ENCODE measurements around the gene COL2A1. TPM values are rescaled to one million over a fixed set of nuclear protein-coding genes. Genes with fewer than 3 reads are reported as not detected.

COL2A1 gene
- total RNA-seq, 1 donor from 2014 or later: 0.27 TPM

DNA sequence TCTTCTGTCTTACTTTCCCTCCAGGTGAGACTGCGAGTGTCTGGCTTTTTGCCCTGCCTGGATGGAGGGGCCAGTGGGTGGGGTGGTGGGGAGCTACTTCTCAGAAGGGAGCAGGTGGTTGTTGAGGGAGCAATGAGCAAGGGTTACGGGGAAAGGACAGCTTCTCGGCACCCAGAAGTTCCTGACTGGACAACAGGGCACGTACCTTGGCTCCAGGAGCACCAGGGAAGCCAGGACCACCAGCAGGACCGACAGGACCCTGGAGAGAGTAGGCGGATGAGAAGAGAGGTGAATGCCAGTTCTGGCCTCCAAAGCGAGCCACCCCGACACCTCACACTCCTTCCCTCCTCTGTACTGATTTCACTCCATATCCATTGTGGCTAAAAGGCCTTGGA lies 15.3 kb downstream of the COL2A1 start:
- Mint-ChIP-seq H3K27ac (no peak overlapping the region), H3K4me1 (ENCODE audit: low read depth) (peaks cover 16% of the 10 kb centered on the region), H3K27me3 (ENCODE audit: low read depth) (peaks cover 47% of the 10 kb centered on the region), H3K4me3 (ENCODE audit: low read depth) (no peak overlapping the region), H3K36me3 (ENCODE audit: low read depth) (no peaks in the 10 kb centered on the region), H3K9me3 (no peaks in the 10 kb centered on the region)
- intact Hi-C loops (cut with micrococcal nuclease): no loop called here
- no peak for DNase-seq (ENCODE audit: low spot score)

DNA sequence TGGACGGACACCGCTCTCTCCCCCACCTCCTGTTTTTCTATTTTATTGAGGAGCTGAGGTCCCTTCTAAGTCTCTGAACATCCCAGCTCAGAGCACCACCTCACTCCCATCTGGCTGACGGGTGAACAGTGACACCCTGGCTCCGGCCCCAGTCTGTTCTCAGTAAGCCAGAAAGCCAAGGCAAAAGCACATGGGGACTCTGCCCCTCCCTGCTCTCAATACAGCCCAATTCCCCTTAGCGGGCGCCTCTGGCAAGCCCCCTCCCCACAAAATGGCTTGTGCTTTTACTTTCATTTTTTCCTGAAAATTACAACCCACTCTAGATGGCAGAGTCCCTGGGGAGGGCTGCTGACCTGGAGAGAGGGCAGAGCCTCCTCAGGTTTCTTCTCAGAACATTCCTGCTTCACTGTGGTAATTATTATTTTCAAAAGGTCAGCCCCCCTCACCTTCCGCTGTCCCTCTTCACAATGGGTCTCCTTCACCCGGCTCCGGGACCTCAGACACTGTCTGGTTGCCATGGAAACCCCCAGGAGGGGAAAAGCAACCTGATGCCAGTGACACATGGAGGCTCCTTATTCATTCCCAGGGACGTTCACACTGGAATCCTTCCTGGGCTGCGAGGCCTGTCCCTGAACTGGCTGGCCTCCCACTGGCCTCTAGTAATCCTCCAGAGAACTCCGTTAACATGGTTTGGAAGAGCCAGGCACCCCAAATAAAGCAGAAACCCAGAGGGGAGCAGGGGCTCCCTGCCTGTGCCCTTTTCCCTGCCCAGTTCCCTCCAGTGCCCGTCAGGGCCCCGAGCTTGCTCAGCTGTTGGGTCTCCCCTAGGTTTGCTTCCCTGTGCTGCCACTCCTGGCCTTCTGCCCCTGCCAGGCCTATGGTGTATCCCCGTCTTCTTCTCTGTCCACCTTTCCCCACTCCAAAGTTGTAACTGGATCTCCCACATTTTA lies 15.9 kb downstream of the COL2A1 start:
- peaks cover 41% of the 10 kb centered on the region for H3K27me3 Mint-ChIP-seq (ENCODE audit: low read depth)
- peaks cover 16% of the 10 kb centered on the region for H3K4me1 Mint-ChIP-seq (ENCODE audit: low read depth)
- no peaks in the 10 kb centered on the region for H3K36me3 Mint-ChIP-seq (ENCODE audit: low read depth)
- no peak overlapping the region for H3K4me3 Mint-ChIP-seq (ENCODE audit: low read depth)
- no peak overlapping the region for H3K27ac Mint-ChIP-seq
- DNase-seq (ENCODE audit: low spot score): no peak
- intact Hi-C loops (cut with micrococcal nuclease): no loop called here
- H3K9me3 Mint-ChIP-seq: no peaks in the 10 kb centered on the region

DNA sequence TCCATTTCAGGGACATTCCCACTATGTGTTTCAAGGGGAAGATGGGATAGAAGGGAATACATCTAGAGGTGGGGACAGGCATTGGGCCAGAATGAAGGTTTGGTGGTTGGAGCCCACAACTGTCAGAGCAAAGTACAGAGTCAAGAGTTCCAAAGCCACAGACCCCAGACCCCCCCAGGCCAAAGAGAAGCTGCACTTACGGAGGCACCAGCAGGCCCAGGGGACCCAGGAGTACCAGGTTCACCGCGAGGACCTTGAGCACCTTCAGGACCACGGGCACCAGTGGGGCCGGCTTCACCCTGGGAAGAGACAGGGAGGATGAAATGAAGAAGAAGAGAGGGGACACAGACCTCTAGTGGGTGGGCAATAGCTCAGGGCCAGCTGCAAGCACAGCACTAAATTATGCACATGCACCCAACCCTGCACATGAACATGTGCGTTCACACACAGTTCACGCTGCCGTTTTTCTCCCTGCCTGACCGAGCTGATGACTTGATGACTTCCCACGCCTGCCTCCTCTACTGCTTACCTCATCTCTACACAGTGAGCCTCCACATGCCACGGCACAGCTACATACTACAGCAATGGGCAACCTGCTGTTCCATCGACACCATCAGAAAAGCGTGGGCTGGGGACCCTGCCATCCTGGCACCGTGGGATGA lies 16.7 kb downstream of the COL2A1 start:
- peaks cover 16% of the 10 kb centered on the region for H3K4me1 Mint-ChIP-seq (ENCODE audit: low read depth)
- no peaks in the 10 kb centered on the region for H3K9me3 Mint-ChIP-seq
- H3K36me3 Mint-ChIP-seq (ENCODE audit: low read depth): no peaks in the 10 kb centered on the region
- intact Hi-C loops (cut with micrococcal nuclease): no loop called here
- no peak for DNase-seq (ENCODE audit: low spot score)
- H3K27me3 Mint-ChIP-seq (ENCODE audit: low read depth): peaks cover 33% of the 10 kb centered on the region
- no peak overlapping the region for H3K4me3 Mint-ChIP-seq (ENCODE audit: low read depth)
- H3K27ac Mint-ChIP-seq: no peak overlapping the region

DNA sequence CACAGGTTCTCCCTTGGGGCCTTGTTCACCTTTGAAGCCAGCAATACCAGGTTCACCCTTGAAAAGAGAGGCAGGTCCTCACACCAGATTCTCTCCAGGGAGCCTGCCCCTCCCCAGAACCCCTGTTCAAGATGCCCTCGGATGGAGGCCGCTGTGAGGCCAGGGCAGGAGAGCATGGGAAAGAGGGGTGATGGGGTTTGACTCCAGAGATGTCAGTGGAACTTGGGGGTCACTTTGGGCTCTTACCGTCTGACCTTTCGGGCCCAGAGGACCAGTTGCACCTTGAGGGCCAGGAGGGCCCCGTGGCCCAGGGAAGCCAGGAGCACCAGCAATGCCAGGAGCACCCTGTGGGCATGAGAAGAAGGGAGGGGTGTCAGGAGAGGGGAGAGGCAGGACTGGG lies 17.4 kb downstream of the COL2A1 start:
- no peak overlapping the region for H3K27ac Mint-ChIP-seq
- no peak overlapping the region for H3K4me3 Mint-ChIP-seq (ENCODE audit: low read depth)
- H3K4me1 Mint-ChIP-seq (ENCODE audit: low read depth): peaks cover 16% of the 10 kb centered on the region
- DNase-seq (ENCODE audit: low spot score): no peak
- no peaks in the 10 kb centered on the region for H3K36me3 Mint-ChIP-seq (ENCODE audit: low read depth)
- peaks cover 26% of the 10 kb centered on the region for H3K27me3 Mint-ChIP-seq (ENCODE audit: low read depth)
- H3K9me3 Mint-ChIP-seq: no peaks in the 10 kb centered on the region
- intact Hi-C loops (cut with micrococcal nuclease): no loop called here

DNA sequence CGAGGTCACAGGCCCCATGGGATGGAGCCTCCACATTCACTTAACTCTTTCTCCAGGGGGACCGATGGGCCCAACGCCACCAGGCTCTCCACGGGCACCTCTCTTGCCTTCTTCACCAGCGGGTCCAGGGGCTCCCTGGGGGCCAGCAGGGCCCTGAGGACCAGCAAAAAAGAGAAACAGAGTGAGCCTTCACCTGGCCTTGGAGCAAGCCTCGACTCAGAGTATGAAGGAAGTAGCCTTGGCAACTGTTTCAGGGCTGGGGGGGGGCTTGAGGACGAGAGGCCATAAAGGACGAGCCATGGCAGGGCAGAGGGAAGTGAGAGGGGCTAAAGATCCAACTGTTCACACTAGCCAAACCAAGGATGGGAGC lies 18.0 kb downstream of the COL2A1 start:
- no peak for DNase-seq (ENCODE audit: low spot score)
- intact Hi-C loops (cut with micrococcal nuclease): no loop called here
- Mint-ChIP-seq H3K4me1 (ENCODE audit: low read depth) (peaks cover 16% of the 10 kb centered on the region), H3K36me3 (ENCODE audit: low read depth) (no peaks in the 10 kb centered on the region), H3K27ac (no peak overlapping the region), H3K4me3 (ENCODE audit: low read depth) (no peak overlapping the region), H3K9me3 (no peaks in the 10 kb centered on the region), H3K27me3 (ENCODE audit: low read depth) (peaks cover 23% of the 10 kb centered on the region)

DNA sequence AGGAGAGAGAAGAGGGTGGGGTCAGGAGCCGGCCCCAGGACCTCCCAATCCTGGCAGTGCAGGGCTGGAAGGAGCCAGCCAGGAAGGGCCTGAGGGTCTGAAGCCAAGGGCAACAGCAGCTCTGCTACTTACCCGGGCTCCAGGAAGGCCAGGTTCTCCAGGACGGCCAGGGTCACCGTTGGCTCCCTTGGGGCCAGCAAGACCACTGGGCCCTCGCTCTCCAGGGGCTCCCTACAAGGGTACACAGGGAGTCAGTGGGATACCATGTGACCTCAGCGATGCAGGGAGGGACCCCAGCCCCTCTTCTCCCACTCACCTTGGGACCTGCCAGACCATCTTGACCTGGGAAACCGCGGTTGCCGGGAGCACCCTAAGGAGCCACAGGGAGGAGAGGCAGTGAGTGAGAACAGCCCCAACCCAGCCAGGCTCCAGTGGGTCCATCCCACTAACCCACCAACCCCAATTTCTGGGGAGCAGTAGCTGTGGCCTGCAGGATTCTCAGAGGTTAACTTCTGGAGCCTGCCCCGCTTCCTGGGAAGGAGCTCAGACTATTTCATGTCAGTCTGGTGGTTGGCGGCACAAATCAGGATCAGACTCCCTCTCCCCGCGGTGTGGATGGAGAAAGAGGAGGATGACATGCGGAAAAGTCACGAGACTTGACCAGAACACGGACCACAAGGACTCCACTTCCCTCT lies 18.5 kb downstream of the COL2A1 start:
- no peak overlapping the region for H3K4me3 Mint-ChIP-seq (ENCODE audit: low read depth)
- no peaks in the 10 kb centered on the region for H3K9me3 Mint-ChIP-seq
- no peak overlapping the region for H3K27ac Mint-ChIP-seq
- H3K4me1 Mint-ChIP-seq (ENCODE audit: low read depth): peaks cover 12% of the 10 kb centered on the region
- H3K36me3 Mint-ChIP-seq (ENCODE audit: low read depth): no peaks in the 10 kb centered on the region
- DNase-seq (ENCODE audit: low spot score): no peak
- peaks cover 21% of the 10 kb centered on the region for H3K27me3 Mint-ChIP-seq (ENCODE audit: low read depth)
- intact Hi-C loops (cut with micrococcal nuclease): no loop called here

DNA sequence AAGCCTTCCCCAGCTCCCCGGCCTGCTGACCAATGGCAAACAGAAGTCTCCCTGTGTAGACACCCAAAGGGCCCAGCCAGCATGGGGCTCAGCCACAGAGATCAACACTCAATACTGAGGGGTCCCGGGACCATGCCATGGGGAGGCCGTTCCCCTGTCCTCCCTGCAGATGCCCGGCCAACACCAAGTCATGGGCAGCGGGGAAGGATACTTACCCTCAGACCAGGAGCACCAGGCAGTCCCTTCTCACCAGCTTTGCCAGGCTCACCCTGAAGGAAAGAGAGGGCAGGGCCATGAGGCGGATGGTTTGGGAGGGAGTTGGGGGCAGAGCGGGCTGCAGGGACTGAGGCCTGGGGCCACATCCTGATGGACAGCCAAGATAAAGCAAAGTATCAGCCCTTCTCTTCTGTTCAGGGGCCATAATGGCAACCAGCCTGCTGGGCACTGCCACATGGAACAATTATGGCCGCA lies 19.9 kb downstream of the COL2A1 start:
- no peak for DNase-seq (ENCODE audit: low spot score)
- Mint-ChIP-seq H3K9me3 (no peaks in the 10 kb centered on the region), H3K27me3 (ENCODE audit: low read depth) (peaks cover 23% of the 10 kb centered on the region), H3K4me1 (ENCODE audit: low read depth) (no peaks in the 10 kb centered on the region), H3K36me3 (ENCODE audit: low read depth) (no peaks in the 10 kb centered on the region), H3K4me3 (ENCODE audit: low read depth) (no peak overlapping the region), H3K27ac (no peak overlapping the region)
- intact Hi-C loops (cut with micrococcal nuclease): no loop called here

DNA sequence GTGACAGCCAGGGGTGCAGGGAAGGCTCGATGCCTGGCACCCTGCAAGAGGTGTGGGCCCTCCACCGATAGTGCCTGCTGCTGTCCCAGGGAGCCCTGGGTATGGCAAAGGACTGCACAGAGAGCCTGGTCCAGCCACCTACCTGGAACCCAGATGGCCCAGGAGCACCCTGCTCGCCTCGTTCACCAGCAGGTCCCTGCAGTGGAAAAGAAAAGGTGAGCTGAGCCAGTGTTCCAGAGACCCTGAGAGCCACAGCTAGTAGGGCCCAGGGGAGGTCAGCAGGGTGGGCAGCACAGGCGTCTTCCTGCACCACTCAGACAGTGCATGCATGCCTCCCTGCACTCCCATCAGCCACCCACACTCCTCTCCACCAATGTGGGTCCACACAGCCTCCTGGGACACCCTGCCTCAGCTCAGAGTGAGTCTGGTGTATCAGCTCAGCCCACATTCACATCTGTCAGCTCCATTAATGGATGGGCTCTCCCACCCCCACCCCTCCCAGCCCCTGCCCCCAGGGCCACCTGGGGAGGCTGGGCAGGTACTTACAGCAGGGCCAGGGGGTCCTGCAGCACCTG lies 20.6 kb downstream of the COL2A1 start:
- Mint-ChIP-seq H3K4me1 (ENCODE audit: low read depth) (no peaks in the 10 kb centered on the region), H3K4me3 (ENCODE audit: low read depth) (no peak overlapping the region), H3K27me3 (ENCODE audit: low read depth) (peaks cover 23% of the 10 kb centered on the region), H3K36me3 (ENCODE audit: low read depth) (no peaks in the 10 kb centered on the region), H3K9me3 (no peaks in the 10 kb centered on the region), H3K27ac (no peak overlapping the region)
- intact Hi-C loops (cut with micrococcal nuclease): no loop called here
- no peak for DNase-seq (ENCODE audit: low spot score)

DNA sequence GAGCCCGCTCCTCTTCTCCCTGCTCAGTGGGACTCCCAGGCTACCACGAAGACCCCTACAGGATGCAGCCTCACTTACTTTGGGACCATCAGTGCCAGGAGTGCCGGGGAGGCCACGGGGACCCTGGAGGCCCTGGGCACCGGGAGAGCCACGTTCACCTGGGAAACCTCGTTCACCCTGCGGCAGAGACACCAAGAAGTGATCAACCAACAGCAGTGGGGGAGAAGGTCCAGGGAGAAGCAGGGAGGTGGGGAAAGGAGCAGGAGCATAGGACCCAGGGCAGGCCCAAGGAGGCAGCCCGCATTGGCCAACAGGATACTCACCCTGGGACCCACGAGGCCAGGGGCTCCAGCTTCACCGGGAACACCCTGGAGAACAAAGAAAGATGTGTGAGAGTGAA lies 21.5 kb downstream of the COL2A1 start:
- Mint-ChIP-seq H3K4me3 (ENCODE audit: low read depth) (no peak overlapping the region), H3K4me1 (ENCODE audit: low read depth) (no peaks in the 10 kb centered on the region), H3K27me3 (ENCODE audit: low read depth) (peaks cover 18% of the 10 kb centered on the region), H3K9me3 (no peaks in the 10 kb centered on the region), H3K27ac (no peak overlapping the region), H3K36me3 (ENCODE audit: low read depth) (no peaks in the 10 kb centered on the region)
- no peak for DNase-seq (ENCODE audit: low spot score)
- intact Hi-C loops (cut with micrococcal nuclease): no loop called here

DNA sequence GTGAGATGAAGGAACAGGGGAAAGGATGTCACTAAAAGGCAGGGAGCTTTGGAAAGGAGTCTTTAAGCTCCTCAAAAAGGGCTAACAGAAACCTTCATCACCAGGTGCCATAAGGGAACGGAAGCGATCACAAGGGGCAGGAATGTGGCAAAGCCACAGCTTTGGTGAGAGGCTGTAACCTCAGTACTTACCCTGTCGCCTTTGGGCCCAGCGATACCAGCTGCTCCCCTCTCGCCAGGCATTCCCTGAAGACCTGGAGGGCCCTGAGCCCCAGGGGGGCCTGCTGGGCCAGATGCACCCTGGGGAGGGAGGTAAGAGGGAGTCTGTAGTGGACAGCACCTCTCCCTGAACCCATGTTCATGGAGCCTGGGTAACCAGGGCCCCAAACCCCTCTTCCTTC lies 22.0 kb downstream of the COL2A1 start:
- Mint-ChIP-seq H3K27me3 (ENCODE audit: low read depth) (peaks cover 17% of the 10 kb centered on the region), H3K9me3 (no peaks in the 10 kb centered on the region), H3K4me1 (ENCODE audit: low read depth) (no peaks in the 10 kb centered on the region), H3K27ac (no peak overlapping the region), H3K36me3 (ENCODE audit: low read depth) (no peaks in the 10 kb centered on the region), H3K4me3 (ENCODE audit: low read depth) (no peak overlapping the region)
- DNase-seq (ENCODE audit: low spot score): no peak
- intact Hi-C loops (cut with micrococcal nuclease): no loop called here

DNA sequence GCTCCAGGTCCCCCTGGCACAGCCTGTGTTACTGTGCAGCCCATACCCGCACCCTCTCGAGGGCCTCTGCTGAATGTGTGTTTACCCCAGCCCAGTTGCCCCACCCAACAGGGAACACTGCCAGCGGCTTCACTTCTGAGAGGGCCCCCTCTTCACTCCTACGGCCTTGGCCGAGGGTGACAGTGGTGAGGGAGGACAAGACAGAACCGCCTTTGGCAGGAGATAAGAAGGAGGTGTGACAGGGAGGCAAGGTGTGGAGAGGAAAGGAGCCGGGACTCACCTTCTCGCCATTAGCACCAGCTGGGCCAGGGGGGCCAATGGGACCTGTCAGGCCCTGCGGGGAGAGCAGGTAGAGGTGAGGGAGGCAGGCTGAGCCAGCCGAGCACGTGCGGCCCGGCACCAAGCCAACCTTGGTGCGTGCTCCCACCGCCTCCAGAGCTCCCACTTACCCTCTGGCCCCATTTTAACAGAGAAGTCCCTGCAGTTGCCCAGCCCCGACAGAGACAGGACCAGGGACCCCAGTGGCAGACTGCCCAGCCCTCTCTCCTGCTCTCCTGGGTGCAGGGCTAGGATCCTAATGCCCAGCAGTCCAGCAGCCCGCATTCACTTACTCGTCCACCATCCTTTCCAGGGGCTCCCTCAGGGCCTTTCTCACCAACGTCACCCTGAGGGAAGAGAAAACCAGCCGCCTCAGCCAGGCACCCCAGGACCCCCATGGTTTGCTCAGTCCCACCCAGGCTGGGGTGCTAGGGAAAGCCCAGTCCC lies 22.6 kb downstream of the COL2A1 start:
- DNase-seq (ENCODE audit: low spot score): no peak
- intact Hi-C loops (cut with micrococcal nuclease): no loop called here
- Mint-ChIP-seq H3K27me3 (ENCODE audit: low read depth) (peaks cover 12% of the 10 kb centered on the region), H3K4me3 (ENCODE audit: low read depth) (no peak overlapping the region), H3K36me3 (ENCODE audit: low read depth) (no peaks in the 10 kb centered on the region), H3K27ac (no peak overlapping the region), H3K4me1 (ENCODE audit: low read depth) (no peaks in the 10 kb centered on the region), H3K9me3 (no peaks in the 10 kb centered on the region)

DNA sequence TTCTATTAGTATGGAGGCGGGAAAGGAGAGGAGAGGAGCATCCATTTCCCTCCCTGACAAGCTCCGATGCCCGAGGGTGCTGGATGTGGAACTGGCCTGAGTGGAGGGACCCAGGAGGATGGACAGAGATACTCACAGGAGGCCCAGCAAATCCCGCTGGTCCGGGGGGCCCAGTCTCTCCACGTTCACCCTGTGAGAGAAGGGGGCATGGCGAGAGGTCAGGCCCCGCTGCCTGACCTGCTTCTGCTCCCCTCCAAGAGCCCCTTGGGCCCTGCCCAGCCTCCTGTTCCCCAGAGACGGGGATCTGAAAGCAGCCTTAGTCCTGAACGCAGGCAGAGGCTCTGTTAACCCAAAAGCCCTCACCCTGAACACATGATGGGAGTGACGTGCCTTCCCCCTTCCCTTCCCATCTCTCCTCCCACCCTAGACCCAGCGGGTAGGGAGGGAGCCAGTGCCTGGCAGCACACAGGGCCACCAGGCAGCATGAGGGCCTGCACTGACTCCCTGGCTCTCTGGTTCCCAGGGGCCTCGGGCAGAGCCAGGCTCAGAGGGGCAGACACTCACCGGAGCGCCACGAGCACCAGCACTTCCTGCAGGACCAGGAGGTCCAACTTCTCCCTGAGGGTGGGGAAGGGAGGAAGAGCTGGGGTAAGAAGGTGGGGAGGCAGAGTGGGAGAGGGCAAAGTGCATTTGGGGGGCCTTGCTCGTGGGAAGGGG lies 23.3 kb downstream of the COL2A1 start:
- no peaks in the 10 kb centered on the region for H3K9me3 Mint-ChIP-seq
- intact Hi-C loops (cut with micrococcal nuclease): no loop called here
- no peaks in the 10 kb centered on the region for H3K4me1 Mint-ChIP-seq (ENCODE audit: low read depth)
- DNase-seq (ENCODE audit: low spot score): no peak
- peaks cover 12% of the 10 kb centered on the region for H3K27me3 Mint-ChIP-seq (ENCODE audit: low read depth)
- no peak overlapping the region for H3K27ac Mint-ChIP-seq
- no peak overlapping the region for H3K4me3 Mint-ChIP-seq (ENCODE audit: low read depth)
- H3K36me3 Mint-ChIP-seq (ENCODE audit: low read depth): no peaks in the 10 kb centered on the region

Measured in activated T-helper 2 cell treated with anti-CD3 and anti-CD28 coated beads, Interferon-gamma antibody, Interleukin-2, Interleukin-4, amounts not matched to agents 10 μg/mL and 5 μg/mL and 100 μg/mL, durations not matched to agents 14 hours and 24 hours and 36 hours (primary cell).